ENCODE results near the gene PLPPR4. TPM values are rescaled to one million over a fixed set of nuclear protein-coding genes. Genes with fewer than 3 reads are reported as not detected.

Gene PLPPR4
- total RNA-seq, 1 experiment from 2014 or later = 0.42 TPM

GRCh38 chr1:99270646-99271045, 6.4 kb downstream of the PLPPR4 start:
- H3K36me3 ChIP-seq (ENCODE audit: control insufficient read depth in 1 of 2, insufficient read depth in 2 of 2, low read length in 2 of 2) = no peaks in the 10 kb centered on the region
- H4K20me1 ChIP-seq (ENCODE audit: insufficient read depth) = no peaks in the 10 kb centered on the region
- ChIA-PET CTCF (no interaction called here), RAD21 (ENCODE audit: low non-redundant PET in 1 of 2, low total read pairs in 2 of 2, uncharacterized antibody in 2 of 2, unreplicated experiment in 2 of 2) (no interaction called here), POLR2A (interaction anchor here (1.3 kb wide), 1 partner anchor 78 kb away, joined by 3 read pairs; no protein-coding TSS in a partner anchor)
- no peak overlapping the region for H3K9ac ChIP-seq (ENCODE audit: low read length)
- BruUV-seq (replicated peaks) = no TSS peak
- TF ChIP-seq POLR2AphosphoS5 (IDR thresholded peaks at IDR 0.05; ENCODE audit: low read depth, low read length) (no peak), SP1 (IDR thresholded peaks at IDR 0.05; ENCODE audit: low read depth) (no peak), REST (IDR thresholded peaks at IDR 0.05; ENCODE audit: low read depth) (no peak), RAD21 (IDR thresholded peaks at IDR 0.05; ENCODE audit: low read depth) (no peak), JUND (IDR thresholded peaks at IDR 0.05) (no peak), ATF3 (IDR thresholded peaks at IDR 0.05) (no peak), EZH2phosphoT487 (IDR thresholded peaks at IDR 0.05; ENCODE audit: borderline replicate concordance) (no peak), SRF (IDR thresholded peaks at IDR 0.05; ENCODE audit: low read depth) (no peak), CEBPB (IDR thresholded peaks at IDR 0.05; ENCODE audit: low read depth) (no peak), SIN3A (IDR thresholded peaks at IDR 0.05; ENCODE audit: low read depth) (no peak), YY1 (IDR thresholded peaks at IDR 0.05; ENCODE audit: extremely low read depth, insufficient replicate concordance, low read depth, low read length) (no peak)
- no peak for DNase-seq (ENCODE audit: low read depth, low spot score)
- H3K4me1 ChIP-seq (ENCODE audit: control insufficient read depth in 1 of 2, insufficient read depth in 2 of 2, low read length in 2 of 2) = no peaks in the 10 kb centered on the region
- no peaks in the 10 kb centered on the region for H3K79me2 ChIP-seq (ENCODE audit: insufficient read depth, low read length)
- H3K9me2 ChIP-seq (ENCODE audit: insufficient read depth) = no peaks in the 10 kb centered on the region
- H3K4me2 ChIP-seq (ENCODE audit: low read length) = no peak overlapping the region
- H3K27ac ChIP-seq (ENCODE audit: low read depth, low read length) = no peak overlapping the region
- ATAC-seq = no peak
- H3K9me3 ChIP-seq (ENCODE audit: control insufficient read depth in 1 of 2, insufficient read depth in 1 of 2, low read depth in 1 of 2, low read length in 2 of 2) = no peaks in the 10 kb centered on the region
- intact Hi-C loops (cut with micrococcal nuclease) = no loop called here
- H3K4me3 ChIP-seq (replicated peaks in 1 of 2; ENCODE audit: low read depth in 1 of 2, low read length in 2 of 2) = no peak overlapping the region
- H3K27me3 ChIP-seq (ENCODE audit: insufficient read depth, low read length) = no peaks in the 10 kb centered on the region
- no peak overlapping the region for H2AFZ ChIP-seq (ENCODE audit: low read depth, low read length, poor library complexity, severe bottlenecking)

Measured in HCT116 (cell line).